ENCODE data around the gene IFNAR1.

IFNAR1 gene

DNA sequence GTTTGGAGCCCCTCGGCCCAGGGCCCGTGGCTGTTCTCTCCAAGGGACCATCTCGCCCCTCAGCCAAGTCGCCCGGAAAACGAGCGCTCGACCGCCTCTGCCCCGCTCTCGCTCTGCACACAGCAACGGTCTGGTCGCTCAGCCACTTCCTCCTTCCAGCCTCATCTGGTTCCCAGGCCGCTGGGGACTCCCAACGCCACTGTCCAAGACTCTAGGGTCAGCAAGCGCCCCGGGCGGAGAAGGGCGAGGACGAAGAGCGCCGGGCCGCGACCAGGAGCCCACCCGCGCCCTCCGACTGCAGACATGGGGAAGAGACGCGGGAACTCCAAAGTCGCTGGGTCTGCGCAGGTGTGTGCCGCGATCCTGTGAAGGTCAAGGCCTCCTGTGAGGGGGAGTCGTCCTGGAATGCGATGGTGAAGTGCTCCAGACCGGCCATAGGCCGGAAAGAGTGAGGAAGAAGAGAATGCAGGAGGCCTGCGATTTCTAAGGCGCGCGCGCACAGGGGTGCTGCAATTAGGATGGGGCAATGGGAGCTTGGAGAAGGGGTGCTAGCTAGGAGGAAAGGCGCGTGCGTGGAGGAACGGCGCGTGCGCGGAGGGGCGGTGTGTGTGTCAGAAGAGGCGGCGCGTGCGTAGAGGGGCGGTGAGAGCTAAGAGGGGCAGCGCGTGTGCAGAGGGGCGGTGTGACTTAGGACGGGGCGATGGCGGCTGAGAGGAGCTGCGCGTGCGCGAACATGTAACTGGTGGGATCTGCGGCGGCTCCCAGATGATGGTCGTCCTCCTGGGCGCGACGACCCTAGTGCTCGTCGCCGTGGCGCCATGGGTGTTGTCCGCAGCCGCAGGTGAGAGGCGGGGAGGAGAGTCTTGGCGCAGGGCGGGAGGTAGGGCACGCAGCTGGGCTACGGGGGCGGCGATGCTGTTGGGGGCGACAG, at the start of gene IFNAR1:
TSS of gene IFNAR1 (plus strand) at position 680 of the 931 bp plus-strand sequence. CDS start at position 766, 86 bp downstream.
- DNase-seq, result peak; percentile 99

DNA sequence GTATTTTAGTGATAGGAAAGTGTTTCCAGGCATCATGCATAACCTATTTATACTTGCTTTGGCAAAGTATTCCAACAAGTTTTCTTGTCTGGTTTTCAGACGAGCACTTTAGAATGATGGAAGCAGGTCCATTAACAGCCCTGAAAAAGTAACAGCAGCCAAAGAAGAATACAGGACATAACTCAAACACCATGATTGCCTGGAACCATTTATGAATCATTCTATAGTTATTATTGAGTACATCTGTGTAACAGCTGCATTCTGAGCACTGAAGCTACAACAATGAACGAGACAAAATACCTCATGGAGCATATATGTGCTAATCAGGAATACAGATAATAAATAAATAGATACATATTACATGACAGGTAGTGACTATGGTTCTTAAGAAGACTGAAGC, 46.0 kb upstream of the IFNAR1 start:
- DNase-seq, result no peak

DNA sequence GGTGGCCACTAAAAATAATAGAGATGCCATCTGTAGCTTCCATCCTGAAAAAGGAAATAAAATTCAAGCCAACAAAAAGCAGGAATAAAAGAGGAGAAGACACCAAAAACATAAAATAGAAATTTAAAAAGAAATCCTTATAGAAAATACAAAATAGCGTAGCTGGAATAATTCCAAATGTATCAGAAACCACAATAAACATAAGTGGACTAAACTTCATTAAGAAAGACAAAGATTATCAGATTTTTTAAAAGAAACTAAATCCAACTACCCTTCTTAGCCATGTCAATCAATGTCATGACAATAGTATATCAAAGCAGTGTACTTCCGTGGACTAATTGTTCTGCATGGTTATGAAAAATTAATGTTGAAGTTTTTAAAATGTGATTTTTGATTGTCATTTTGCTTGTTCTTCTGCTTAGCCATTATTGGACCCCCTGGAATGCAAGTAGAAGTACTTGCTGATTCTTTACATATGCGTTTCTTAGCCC, 45.4 kb upstream of the IFNAR1 start:
- no peak for DNase-seq

DNA sequence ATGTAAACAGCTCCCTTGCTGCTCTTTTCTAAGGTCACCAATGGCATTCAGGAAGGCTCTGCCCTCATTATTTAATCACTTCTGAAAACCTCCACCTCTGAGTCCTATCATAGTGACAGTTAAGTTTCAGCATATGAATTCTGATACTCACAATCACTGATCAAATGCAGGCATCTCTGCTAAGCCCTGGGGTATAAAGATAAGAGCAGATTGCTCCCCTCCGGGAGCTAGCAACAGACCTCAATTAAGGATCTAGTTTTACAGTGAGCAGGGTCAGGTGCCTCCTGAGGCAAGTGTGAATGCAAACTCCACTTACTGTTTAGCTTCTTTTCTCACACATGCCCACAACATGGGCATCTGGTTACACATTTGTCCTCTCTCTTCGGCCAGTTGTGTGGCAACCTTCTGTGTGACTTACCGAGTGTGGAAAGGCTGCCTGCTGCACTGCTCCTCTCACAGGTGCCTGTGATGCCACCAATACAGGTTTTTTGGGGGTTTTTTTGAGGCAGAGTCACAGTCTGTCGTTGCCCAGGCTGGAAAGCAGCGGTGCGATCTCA, 43.6 kb upstream of the IFNAR1 start:
- DNase-seq, result no peak

DNA sequence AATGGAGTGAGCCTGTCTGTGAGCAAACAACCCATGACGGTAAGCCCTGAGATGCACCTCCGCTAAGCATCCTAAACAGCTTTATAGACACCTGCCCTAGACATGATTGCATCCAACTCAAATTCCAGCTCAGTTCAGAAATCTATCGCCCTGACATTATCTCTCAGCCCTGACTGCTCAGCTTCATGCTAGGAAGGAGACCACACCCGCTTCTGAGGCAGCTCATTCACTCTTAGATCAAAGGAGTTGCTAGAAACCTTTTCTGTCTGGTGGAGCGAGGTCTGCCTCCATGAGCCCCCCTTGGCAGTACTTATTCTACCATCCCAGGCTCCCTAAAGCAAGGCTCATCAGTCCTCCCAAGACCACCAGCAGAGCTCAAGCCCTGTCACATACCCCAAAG, 41.6 kb upstream of the IFNAR1 start:
- no peak for DNase-seq

DNA sequence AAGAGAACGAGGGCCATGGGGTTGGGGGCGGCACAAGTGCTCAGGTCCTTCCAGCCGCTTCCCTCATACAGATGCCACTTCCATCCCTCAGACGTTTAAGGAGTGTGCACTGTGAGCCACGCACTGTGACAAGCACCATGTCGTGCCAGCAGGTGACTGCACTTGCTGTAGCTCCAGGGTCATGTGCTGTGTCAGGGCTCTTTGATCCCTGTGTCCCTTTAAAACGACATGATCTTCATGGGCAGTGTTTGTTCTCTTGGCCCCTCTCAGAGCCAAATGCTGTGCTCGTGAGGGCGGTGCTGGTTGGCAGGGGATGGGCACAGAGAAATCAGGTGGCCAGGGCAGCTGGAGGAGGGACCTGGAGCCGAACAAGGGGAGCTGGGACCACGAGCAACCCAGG, 38.7 kb upstream of the IFNAR1 start:
- no peak for DNase-seq

DNA sequence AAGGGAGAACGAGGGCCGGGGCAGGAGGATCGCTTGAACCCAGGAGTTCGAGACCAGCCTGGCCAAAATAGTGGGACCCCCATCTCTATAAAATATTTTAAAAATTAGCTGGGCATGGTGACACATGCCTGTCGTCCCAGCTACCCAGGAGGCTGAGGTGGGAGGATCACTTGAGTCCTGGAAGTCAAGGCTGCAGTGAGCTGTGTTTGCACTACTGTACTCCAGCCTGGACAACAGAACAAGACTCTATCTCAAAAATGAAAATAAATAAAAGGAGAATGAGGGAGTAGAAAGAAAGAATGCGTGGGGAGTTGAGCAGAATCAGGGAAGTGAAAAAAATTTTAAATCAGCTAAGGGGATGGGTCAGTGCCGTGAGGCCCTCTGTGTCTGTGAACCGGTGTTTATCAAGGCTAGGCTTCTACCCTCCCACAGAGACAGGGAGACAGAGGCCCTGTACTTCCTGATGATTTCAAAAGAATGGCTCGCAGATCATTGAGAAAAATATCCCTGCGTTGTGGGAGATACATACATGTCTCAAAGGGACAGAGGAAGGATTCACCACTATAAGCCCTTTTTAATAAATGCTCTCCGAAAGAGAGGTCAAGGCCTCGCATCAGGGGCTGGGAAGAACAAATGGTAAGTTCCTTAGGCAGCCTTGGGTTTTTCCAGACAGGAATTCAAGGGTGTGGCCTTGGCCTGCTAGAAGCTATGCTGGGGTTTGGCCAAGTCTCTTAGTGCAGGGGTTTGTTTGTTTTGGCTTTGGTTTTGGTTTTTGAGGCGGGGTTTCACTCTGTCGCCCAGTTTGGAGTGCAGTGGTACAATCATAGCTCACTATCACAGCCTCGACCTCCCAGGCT, 37.9 kb upstream of the IFNAR1 start:
- no peak for DNase-seq

DNA sequence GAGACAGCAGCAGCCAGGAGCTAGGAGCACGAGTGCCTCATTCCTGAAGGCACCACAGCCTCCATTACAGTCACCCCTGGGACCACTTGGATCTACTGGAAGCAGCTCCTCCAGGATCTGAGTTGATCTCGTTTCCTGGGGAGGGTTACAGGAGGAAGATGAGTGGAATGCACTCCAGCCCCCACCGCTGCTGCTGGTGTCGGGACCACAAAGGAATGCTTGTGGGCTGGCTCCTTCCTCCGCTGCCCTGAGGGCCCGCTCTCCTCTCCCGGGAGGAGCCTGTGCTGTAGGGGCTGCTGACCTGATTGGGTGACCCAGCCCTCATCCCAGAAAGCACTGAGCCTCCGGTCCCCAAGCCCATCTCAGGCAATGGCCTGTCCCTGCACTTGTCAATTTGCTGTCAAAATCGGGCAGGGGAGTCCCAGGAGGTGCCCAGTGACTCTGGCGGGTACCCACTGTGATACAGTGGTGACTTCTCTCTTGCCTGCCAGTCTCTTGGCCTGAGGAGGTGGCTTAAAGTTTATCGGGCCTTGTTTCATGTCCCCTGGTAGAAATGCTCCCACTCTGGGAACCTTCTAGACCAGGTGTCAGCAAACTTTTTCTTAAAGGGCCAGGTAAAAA, 35.5 kb upstream of the IFNAR1 start:
- no peak for DNase-seq

DNA sequence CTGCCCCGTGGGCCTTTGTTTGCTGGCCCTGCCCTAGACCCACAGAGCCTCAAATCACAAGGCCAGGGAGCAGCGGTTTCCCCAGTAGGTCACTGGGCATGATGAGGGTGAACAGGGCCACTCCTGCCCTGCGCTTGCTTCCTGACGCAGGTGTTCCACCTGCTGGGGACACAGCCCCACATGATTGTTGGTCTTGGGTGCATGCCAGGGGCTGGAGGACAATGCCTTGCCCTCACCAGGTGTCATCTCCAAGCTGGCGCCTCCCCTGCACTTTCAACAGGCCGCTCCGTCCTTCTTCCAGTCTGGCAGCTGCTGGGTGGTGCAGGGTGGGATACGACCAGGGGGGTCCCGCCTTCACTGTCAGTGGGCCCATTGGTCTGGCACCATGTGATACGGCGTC, 34.3 kb upstream of the IFNAR1 start:
- no peak for DNase-seq

DNA sequence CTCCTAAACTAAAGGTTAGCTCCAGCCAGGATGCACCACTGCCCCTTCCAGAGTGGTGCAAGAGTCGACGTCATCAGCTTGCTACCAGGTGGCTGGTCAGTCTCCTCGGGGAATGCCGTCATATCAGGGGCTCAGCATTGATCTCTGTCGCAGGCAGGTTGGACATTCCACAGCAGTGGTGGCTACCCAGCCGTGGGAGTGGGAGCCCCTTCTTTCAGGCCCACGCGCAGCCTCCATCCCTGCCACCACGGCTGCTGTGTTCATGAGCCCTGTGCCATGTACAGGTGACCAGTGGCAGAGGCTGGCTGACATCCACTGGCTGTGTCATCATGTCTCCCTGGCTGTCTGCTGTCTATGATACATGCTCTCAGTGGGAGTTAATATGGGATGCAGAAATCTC, 33.1 kb upstream of the IFNAR1 start:
- DNase-seq, result no peak

DNA sequence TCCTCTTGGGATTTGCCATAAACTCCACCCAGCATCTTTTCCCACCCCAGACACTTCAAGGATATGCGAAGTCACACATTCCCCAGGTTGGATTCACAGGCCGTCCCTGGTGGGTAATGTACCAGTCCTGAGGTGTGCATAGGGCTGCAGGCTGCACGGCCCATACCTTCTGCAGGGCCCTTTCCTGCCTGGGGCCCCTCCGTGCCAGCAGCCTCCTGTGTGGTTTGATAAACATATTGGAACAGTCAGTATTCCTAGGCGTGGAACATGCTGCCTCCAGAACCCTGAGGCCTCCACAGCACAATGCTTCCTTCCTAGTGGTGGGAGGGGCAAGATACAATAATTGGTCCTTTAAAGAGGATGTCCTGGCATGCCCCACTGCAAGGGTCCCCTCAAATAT, 32.0 kb upstream of the IFNAR1 start:
- DNase-seq, result no peak

DNA sequence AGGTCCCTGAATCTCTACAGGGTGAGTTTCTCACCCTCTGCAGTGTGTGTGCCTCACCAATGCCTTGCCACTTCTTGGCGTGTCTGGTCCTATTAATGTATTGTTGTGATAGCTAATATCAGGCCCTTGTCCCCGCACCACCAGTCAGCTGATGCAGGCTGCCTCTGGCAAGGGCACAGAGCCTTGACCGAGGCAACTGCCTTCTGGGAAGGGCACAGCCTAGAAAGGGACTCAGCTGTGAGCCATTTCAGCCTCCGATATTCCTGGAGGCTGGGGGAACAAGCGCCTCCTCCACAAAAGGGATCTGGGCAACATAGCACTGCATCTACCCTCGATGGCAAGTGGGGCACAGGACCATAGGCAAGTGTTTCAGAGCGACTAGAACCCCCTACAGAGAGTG, 31.6 kb upstream of the IFNAR1 start:
- no peak for DNase-seq

DNA sequence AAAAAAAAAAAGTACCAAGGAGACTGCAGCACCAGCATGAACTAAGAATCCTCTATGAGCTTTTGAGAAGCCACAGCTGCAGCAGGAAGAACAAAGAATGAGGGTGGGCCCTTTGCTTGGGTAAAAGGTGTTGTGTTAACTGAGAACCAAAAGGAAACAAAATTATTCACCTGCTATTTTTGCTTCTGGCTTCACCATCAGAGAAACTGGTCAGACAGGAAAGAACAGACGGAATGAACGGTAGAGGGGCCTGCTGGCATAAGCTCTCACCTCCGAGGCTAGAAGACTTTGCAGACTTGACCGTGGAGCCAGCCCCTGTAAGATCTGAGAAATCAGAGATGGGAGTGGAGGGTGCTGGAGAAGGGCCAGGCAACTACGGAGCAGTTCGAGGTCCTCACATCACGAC, 31.0 kb upstream of the IFNAR1 start:
- no peak for DNase-seq

DNA sequence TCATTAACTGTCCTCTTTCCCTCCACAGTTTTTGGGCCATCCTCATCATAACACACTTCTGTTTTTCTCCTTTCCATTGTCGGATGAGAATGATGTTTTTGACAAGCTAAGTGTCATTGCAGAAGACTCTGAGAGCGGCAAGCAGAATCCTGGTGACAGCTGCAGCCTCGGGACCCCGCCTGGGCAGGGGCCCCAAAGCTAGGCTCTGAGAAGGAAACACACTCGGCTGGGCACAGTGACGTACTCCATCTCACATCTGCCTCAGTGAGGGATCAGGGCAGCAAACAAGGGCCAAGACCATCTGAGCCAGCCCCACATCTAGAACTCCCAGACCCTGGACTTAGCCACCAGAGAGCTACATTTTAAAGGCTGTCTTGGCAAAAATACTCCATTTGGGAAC, 28.6 kb upstream of the IFNAR1 start:
- no peak for DNase-seq

DNA sequence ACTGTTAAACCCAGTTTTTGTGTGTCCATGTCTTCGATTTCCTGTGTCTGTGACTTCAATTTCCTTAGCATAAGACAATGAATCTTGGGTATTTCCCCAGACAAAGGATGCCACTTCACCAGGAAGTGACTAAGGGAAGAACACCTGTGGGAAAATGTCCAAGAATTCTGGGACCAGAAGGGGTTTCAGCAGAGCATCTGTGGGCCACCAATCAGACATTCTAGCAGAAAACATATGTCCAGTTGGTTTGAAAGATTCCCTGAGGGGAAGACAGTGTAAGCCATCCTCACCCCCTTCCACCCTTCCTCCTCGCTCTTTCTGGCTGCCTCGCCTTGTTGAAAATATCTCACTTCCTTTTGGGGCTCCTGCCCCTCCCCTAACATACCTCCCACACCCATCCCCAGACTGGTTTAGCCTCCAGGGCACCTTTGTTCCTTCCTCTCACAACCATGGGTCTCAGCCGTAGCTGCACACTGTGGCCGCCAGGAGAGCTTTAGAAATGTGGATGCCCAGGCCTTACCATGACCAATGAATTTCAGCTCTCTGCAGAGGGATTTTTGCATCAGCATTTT, 25.5 kb upstream of the IFNAR1 start:
- DNase-seq, result peak; percentile 37

DNA sequence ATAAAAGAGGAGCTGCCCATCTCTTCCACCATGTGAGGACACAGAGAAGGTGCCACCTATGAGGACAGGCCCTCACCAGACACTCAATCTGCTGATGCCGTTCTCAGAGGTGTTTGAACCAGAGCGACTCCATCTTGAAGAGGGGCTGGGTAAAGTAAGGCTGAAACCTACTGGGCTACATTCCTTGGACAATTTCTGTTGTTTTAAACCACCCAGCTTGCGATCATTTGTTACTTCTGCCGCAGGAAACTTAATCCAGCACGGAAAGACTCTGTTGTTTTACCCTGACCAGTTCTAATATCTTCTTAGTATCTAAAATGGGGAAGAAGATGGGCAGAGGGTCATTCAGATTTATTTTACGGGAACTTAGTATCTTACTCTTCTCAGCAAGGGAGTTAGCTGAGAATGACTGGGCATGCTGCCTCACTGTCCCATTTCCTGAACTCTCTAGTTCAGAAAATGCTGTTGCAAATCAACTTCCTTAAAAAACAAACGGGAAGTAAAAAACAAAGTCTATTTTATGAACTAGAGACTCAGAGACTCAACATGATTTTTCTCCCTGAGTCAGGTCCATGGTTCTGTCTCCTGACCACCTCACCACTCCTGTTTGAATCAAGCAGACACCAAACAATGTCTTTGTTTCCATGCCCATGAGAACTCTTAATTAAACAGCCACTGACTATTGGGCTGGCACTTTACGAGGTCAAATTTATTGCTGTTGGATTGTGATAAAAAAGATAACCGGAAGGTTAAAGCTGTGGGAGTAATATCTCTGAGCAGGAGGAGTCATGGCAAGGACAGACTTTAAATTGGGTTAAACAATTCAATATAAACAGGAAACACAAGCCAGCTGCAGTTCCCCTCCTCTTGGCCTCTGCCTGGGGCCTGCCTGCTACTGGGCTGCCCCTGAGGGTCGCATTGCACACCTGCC, 23.8 kb upstream of the IFNAR1 start:
- no peak for DNase-seq

DNA sequence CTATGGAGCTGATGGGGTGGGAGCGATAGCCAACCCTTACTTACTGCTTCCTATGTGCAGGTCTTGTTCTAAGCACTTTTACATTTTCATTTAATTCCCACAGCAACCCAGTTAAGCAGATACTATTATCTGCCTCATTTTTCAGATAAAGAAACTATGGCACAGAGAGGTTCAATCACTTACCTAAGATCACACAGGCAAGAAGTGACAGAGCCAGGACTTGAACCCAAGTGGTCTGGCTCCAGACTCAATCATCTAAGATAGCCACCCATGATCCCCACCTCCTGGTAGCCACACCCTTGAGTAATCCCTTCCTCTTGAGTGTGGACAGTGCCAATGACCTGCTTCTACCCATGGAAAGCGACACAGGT, 23.2 kb upstream of the IFNAR1 start:
- DNase-seq, result no peak

DNA sequence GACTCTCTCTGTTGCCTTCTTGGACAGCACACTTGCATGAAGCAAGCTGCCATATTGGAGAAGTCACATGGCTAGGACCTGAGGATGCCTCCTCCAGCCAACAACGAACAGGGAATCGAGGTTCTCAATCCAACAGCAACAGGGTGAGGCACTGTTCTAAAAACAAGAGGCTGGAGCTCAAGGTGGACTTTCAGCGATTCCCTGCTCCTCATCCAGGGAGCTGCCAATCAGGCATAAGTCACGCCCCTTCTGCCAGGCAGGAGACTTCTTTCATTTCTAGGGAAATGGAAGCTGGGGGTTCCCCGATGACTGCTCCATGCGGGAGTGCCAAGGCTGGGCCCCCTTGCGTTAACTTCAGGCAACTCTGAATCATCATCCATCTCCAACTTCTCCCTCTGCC, 22.7 kb upstream of the IFNAR1 start:
- no peak for DNase-seq

DNA sequence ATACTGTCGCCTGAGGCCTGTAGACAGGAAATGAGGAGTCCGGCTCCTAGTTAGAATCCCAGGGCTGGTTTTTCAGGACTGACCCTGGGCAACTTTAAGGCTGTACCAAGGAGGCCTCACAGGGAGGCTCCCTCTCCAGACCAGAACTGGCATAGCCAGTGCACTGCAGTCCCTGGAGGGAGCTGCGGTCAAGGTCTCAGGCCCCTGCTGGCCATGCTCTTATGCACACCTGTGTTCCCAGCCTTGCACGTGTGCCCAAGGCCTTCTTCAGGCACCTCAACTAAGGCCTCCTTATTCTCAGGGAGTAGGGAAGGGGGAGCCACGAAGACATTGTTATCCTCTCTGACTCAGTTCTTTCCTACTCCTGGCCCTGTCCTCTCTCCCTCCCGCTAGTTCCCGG, 22.0 kb upstream of the IFNAR1 start:
- DNase-seq, result no peak

DNA sequence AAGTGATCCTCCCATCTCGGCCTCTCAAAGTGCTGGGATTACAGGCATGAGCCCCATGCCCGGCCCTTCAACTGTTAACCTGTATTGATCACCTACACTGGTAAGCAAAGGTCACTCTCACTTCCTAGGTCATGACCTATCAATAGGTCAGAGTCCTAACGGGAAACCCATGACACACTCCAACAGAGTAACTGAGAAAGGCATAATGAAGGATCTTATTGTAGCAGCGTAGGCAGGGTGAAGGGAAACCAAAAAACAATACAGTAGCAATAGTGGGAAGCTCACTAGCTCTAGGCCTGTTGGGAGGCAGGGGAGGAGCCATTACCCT, 19.5 kb upstream of the IFNAR1 start:
- no peak for DNase-seq

DNA sequence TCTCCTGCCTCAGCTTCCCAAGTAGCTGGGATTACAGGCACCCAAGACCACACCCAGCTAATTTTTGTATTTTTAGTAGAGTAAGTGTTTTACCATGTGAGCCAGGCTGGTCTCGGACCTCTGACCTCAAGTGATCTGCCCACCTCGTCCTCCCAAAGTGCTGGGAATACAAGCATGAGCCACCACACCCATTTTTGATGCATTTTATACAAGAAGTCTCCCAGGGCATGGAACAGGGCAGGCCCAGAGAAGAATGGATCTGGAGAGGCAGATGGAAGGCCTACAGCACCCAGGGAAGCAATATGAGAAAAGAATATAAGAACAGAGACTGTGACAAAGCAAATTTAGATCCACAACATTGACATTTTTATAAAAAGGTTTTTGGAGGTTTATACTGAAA, 18.8 kb upstream of the IFNAR1 start:
- DNase-seq, result no peak
